GM12878 (cell line): ENCODE data around the gene RFC4. TPM values are rescaled to one million over a fixed set of nuclear protein-coding genes. Genes with fewer than 3 reads are reported as not detected.

Source experiments
- ATAC-seq: fragments of 200-7000 bp; cut with Tn5 transposase; 3 replicates; pipeline ENCODE4 v1.9.1; 2020; ENCODE audit warnings: mild to moderate bottlenecking, moderate library complexity
- BruUV-seq: library from RNA; stranded (reverse); fragments of 400-500 nt; replicated peaks from 2 replicates; lab custom pipeline; 2021; lab: Mats Ljungman, UMichigan
- CTCF ChIA-PET: fragments of 300-600 bp; sonication (Branson Sonifier 250); formaldehyde crosslinking; extraction: SDS; loops from one replicate; lab custom pipeline; 2021; ENCODE audit warnings: inconsistent platforms; lab: Yijun Ruan, JAX
- POLR2A ChIA-PET: fragments of 350-600 bp; formaldehyde crosslinking; extraction: SDS; loops from one replicate; lab custom pipeline; 2021; ENCODE audit warnings: inconsistent platforms; lab: Charles Lee
- RAD21 ChIA-PET: fragments of 300-600 bp; sonication (Branson Sonifier 250); formaldehyde crosslinking; loops from one replicate; lab custom pipeline; 2023; ENCODE audit warnings: antibody characterized with exemption; ENCODE audit not compliant: unreplicated experiment; lab: Charles Lee
- SMC1A ChIA-PET: fragments of 300-600 bp; sonication (Branson Sonifier 250); formaldehyde crosslinking; loops from one replicate; lab custom pipeline; 2023; ENCODE audit not compliant: unreplicated experiment, uncharacterized antibody; lab: Charles Lee
- DNase-seq: peaks from one replicate; pipeline ENCODE4 v3.0.0-alpha.2; 2011; ENCODE audit warnings: low read depth, low spot score
- FAIRE-seq: peaks from 3 replicates; lab custom pipeline; 2011; peaks lifted over from hg19 to GRCh38; lab: Jason Lieb, UNC
- H2AFZ ChIP-seq: 2 replicates; pipeline ENCODE4 v1.6.0; 2011; ENCODE audit warnings: low read depth, low read length, control low read depth; ENCODE audit not compliant: control insufficient read depth
- H3K27ac ChIP-seq: 2 replicates; pipeline ENCODE4 v1.5.1; 2011; ENCODE audit warnings: control low read depth; ENCODE audit not compliant: control insufficient read depth, insufficient read depth
- H3K27me3 ChIP-seq, 2 experiments: replicated peaks in 1 of 2; 2 replicates each; pipeline versions ENCODE4 v1.6.0 to v1.6.1; 2011; ENCODE audit warnings: low read length in 1 of 2; ENCODE audit not compliant: control insufficient read depth in 2 of 2, insufficient read depth in 2 of 2
- H3K36me3 ChIP-seq, 2 experiments: 2 replicates each; pipeline ENCODE4 v1.5.1; 2011; ENCODE audit warnings: low read length in 1 of 2; ENCODE audit not compliant: control insufficient read depth in 2 of 2, insufficient read depth in 2 of 2
- H3K4me1 ChIP-seq: 2 replicates; pipeline ENCODE4 v1.6.1; 2011; ENCODE audit warnings: mild to moderate bottlenecking, low read length, moderate library complexity, mixed read lengths; ENCODE audit not compliant: control insufficient read depth, insufficient read depth
- H3K4me2 ChIP-seq: 2 replicates; pipeline ENCODE4 v1.6.0; 2011; ENCODE audit warnings: control low read depth; ENCODE audit not compliant: control insufficient read depth, insufficient read depth
- H3K4me3 ChIP-seq: fragments of 200-600 bp; sonication (generic); 2 replicates; pipeline ENCODE4 v1.5.1; 2016
- H3K79me2 ChIP-seq: 2 replicates; pipeline ENCODE4 v1.6.0; 2011; ENCODE audit warnings: low read length; ENCODE audit not compliant: control insufficient read depth, insufficient read depth
- H3K9ac ChIP-seq: 2 replicates; pipeline ENCODE4 v1.8.0; 2011; ENCODE audit warnings: low read length, control low read depth, mixed read lengths; ENCODE audit not compliant: control insufficient read depth, insufficient read depth
- H3K9me3 ChIP-seq: replicated peaks from 3 replicates; pipeline ENCODE4 v1.5.1; 2011; ENCODE audit warnings: mild to moderate bottlenecking, low read length; ENCODE audit not compliant: control insufficient read depth, insufficient read depth
- H4K20me1 ChIP-seq: 2 replicates; pipeline ENCODE4 v1.6.0; 2011; ENCODE audit not compliant: control insufficient read depth, insufficient read depth
- CBFB ChIP-seq: IDR thresholded peaks from 2 replicates; pipeline ENCODE4 v1.6.1; 2016; ENCODE audit warnings: antibody characterized with exemption, low read depth
- CREM ChIP-seq: IDR thresholded peaks from 2 replicates; pipeline ENCODE4 v1.6.1; 2014; ENCODE audit warnings: antibody characterized with exemption, low read depth
- DPF2 ChIP-seq: fragments of 450-650 bp; IDR thresholded peaks from 2 replicates; pipeline ENCODE4 v1.6.1; 2017; ENCODE audit warnings: mild to moderate bottlenecking
- GABPA ChIP-seq: IDR thresholded peaks from 2 replicates; pipeline ENCODE4 v1.6.1; 2014; ENCODE audit warnings: antibody characterized with exemption, low read depth, mild to moderate bottlenecking, inconsistent platforms
- GATAD2B ChIP-seq: fragments of 450-650 bp; conservative IDR thresholded peaks from 2 replicates; pipeline ENCODE4 v1.6.1; 2017; ENCODE audit warnings: low read depth, mild to moderate bottlenecking, moderate library complexity
- HDAC2 ChIP-seq: fragments of 200-600 bp; sonication (generic); IDR thresholded peaks from 2 replicates; pipeline ENCODE4 v1.6.1; 2017
- IRF4 ChIP-seq: IDR thresholded peaks from 2 replicates; pipeline ENCODE4 v1.6.1; 2011; ENCODE audit warnings: low read depth, low read length
- LARP7 ChIP-seq: fragments of 450-650 bp; IDR thresholded peaks from 2 replicates; pipeline ENCODE4 v1.6.1; 2017; ENCODE audit warnings: mild to moderate bottlenecking
- NFIC ChIP-seq: IDR thresholded peaks from 2 replicates; pipeline ENCODE4 v1.6.1; 2012; ENCODE audit warnings: low read depth, mild to moderate bottlenecking, inconsistent platforms, low read length, moderate library complexity
- NFYB ChIP-seq: IDR thresholded peaks from 2 replicates; pipeline ENCODE4 v1.6.1; 2011; ENCODE audit warnings: low read depth, mild to moderate bottlenecking, low read length, improper control_type of control experiment, moderate library complexity; ENCODE audit not compliant: insufficient read depth
- NR2C1 ChIP-seq: fragments of 450-650 bp; IDR thresholded peaks from 2 replicates; pipeline ENCODE4 v1.6.1; 2017; ENCODE audit warnings: antibody characterized with exemption, mild to moderate bottlenecking, moderate library complexity
- RAD21 ChIP-seq: IDR thresholded peaks from 2 replicates; pipeline ENCODE4 v1.6.1; 2011; ENCODE audit warnings: mild to moderate bottlenecking, low read depth, low read length, moderate library complexity; ENCODE audit not compliant: insufficient read depth
- SMAD1 ChIP-seq: fragments of 450-650 bp; IDR thresholded peaks from 2 replicates; pipeline ENCODE4 v1.6.1; 2018; ENCODE audit warnings: mild to moderate bottlenecking, low read depth; ENCODE audit not compliant: partially characterized antibody
- SMAD5 ChIP-seq: IDR thresholded peaks from 2 replicates; pipeline ENCODE4 v1.6.1; 2016; ENCODE audit warnings: antibody characterized with exemption, low read depth
- YBX1 ChIP-seq: fragments of 450-650 bp; IDR thresholded peaks from 2 replicates; pipeline ENCODE4 v1.6.1; 2016; ENCODE audit warnings: antibody characterized with exemption
- ZNF207 ChIP-seq: fragments of 450-650 bp; IDR thresholded peaks from 2 replicates; pipeline ENCODE4 v1.6.1; 2014; ENCODE audit warnings: antibody characterized with exemption, mild to moderate bottlenecking, borderline replicate concordance
- WGBS: methylation state at CpG from one replicate; pipeline ENCODE4 v1.1.6; 2016; ENCODE audit warnings: low lambda C conversion rate; ENCODE audit not compliant: insufficient replicate concordance, insufficient coverage; ENCODE audit errors: missing lambda C conversion rate; 5-methylcytosine and 5-hydroxymethylcytosine counted together
- in situ Hi-C: fragments of 300-500 bp; cut with MboI; formaldehyde crosslinking; loops from 9 replicates; pipeline ENCODE4 v1.14.3; 2018; ENCODE audit warnings: mixed read lengths
- intact Hi-C: fragments of 100-400 bp; cut with micrococcal nuclease; formaldehyde crosslinking; loops from one replicate; pipeline ENCODE4 v1.14.2; 2022; ENCODE audit not compliant: unreplicated experiment
- polyA plus RNA-seq, 11 experiments: library from polyadenylated mRNA; depleted of rRNA in 4 of 11; unstranded in 6 of 11; stranded (reverse) in 5 of 11; fragments of >200 nt; fragmentation: Nextera tagmentation in 4 of 11; fragmentation: Illumina TruSeq in 1 of 11; extraction: Ambion mirVana in 4 of 11; extraction: Trizol in 1 of 11; gene quantifications; 1 replicate in 1 of 11; 2 replicates in 10 of 11; pipeline versions ENCODE4 v1.2.1 to v1.2.3, GENCODE V29; 2011 to 2016; ENCODE audit warnings: inconsistent platforms in 2 of 11, missing spikeins in 2 of 11, low read depth in 1 of 11
- total RNA-seq, 4 experiments: library from RNA; depleted of rRNA in 3 of 4; stranded (reverse); fragments of >200 nt in 3 of 4; fragmentation: Illumina TruSeq in 1 of 4; extraction: Trizol in 1 of 4; gene quantifications; 2 replicates each; pipeline versions ENCODE4 v1.2.1 to v1.2.3, GENCODE V29; 2013 to 2021
- TF ChIP-seq, protein P1 (sequence below): IDR thresholded peaks from 2 replicates; pipeline ENCODE4 v1.6.1; 2011; ENCODE audit warnings: low read depth, mild to moderate bottlenecking, low read length, moderate library complexity, borderline replicate concordance; ENCODE audit errors: extremely low read depth
- TF ChIP-seq, protein P2 (sequence below): IDR thresholded peaks from 2 replicates; pipeline ENCODE4 v1.6.1; 2012; ENCODE audit warnings: improper control_type of control experiment, low read depth, low read length; ENCODE audit not compliant: insufficient replicate concordance

The RFC4 gene
- total and polyA plus RNA-seq, 10 of the 15 experiments (the other 5 are each of a cell fraction or from before 2014, with no cell fraction given), result 49.1 to 144 (median 112) TPM

DNA sequence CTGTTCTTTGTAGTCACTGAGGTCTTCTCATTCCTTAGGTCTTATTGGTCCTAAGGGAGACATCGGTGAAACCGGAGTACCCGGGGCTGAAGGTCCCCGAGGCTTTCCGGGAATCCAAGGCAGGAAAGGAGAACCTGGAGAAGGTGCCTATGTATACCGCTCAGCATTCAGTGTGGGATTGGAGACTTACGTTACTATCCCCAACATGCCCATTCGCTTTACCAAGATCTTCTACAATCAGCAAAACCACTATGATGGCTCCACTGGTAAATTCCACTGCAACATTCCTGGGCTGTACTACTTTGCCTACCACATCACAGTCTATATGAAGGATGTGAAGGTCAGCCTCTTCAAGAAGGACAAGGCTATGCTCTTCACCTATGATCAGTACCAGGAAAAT, 47.9 kb upstream of the RFC4 start:
- intact Hi-C loops (no loop called here), in situ Hi-C loops (loop anchor here (5.0 kb wide), 1 partner anchor 73 kb away; no protein-coding TSS in a partner anchor)
- Histone ChIP-seq H3K4me1 (no peaks in the 10 kb centered on the region), H3K79me2 (no peaks in the 10 kb centered on the region), H3K9me3 (no peaks in the 10 kb centered on the region; the same call in 2 of the 3 replicates), H3K27ac (no peak overlapping the region), H3K4me3 (no peak overlapping the region), H3K4me2 (no peak overlapping the region), H3K27me3 (peaks cover 0 to under 1% of the 10 kb centered on the region in 2 experiments; a peak in 3 of 4 replicates), H3K36me3 (no peaks in the 10 kb centered on the region), H4K20me1 (no peaks in the 10 kb centered on the region), H3K9ac (no peak overlapping the region), H2AFZ (no peak overlapping the region)
- FAIRE-seq, result no peak
- ChIA-PET CTCF (interaction anchor here (1.7 kb wide), 1 partner anchor 311 kb away, joined by 5 read pairs; no protein-coding TSS in a partner anchor), RAD21 (no interaction called here), POLR2A (no interaction called here), SMC1A (no interaction called here)
- no TSS peak for BruUV-seq
- ATAC-seq, result no peak
- 89% methylated on average over 8 of the region's 8 CpGs for WGBS
- TF ChIP-seq YBX1 (no peak), ZNF207 (no peak), GATAD2B (no peak), LARP7 (no peak), NFYB (no peak), IRF4 (no peak), NR2C1 (no peak), GABPA (no peak), CREM (no peak), HDAC2 (no peak), NFIC (no peak), DPF2 (no peak), CBFB (no peak), SMAD1 (no peak), SMAD5 (no peak), RAD21 (no peak)
- TF ChIP-seq, protein P1, sequence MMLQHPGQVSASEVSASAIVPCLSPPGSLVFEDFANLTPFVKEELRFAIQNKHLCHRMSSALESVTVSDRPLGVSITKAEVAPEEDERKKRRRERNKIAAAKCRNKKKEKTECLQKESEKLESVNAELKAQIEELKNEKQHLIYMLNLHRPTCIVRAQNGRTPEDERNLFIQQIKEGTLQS, result no peak
- TF ChIP-seq, protein P2, sequence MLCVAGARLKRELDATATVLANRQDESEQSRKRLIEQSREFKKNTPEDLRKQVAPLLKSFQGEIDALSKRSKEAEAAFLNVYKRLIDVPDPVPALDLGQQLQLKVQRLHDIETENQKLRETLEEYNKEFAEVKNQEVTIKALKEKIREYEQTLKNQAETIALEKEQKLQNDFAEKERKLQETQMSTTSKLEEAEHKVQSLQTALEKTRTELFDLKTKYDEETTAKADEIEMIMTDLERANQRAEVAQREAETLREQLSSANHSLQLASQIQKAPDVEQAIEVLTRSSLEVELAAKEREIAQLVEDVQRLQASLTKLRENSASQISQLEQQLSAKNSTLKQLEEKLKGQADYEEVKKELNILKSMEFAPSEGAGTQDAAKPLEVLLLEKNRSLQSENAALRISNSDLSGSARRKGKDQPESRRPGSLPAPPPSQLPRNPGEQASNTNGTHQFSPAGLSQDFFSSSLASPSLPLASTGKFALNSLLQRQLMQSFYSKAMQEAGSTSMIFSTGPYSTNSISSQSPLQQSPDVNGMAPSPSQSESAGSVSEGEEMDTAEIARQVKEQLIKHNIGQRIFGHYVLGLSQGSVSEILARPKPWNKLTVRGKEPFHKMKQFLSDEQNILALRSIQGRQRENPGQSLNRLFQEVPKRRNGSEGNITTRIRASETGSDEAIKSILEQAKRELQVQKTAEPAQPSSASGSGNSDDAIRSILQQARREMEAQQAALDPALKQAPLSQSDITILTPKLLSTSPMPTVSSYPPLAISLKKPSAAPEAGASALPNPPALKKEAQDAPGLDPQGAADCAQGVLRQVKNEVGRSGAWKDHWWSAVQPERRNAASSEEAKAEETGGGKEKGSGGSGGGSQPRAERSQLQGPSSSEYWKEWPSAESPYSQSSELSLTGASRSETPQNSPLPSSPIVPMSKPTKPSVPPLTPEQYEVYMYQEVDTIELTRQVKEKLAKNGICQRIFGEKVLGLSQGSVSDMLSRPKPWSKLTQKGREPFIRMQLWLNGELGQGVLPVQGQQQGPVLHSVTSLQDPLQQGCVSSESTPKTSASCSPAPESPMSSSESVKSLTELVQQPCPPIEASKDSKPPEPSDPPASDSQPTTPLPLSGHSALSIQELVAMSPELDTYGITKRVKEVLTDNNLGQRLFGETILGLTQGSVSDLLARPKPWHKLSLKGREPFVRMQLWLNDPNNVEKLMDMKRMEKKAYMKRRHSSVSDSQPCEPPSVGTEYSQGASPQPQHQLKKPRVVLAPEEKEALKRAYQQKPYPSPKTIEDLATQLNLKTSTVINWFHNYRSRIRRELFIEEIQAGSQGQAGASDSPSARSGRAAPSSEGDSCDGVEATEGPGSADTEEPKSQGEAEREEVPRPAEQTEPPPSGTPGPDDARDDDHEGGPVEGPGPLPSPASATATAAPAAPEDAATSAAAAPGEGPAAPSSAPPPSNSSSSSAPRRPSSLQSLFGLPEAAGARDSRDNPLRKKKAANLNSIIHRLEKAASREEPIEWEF, result no peak
- no peak for DNase-seq
